Measurements from ENCODE around the gene FAAP20. TPM values are rescaled to one million over a fixed set of nuclear protein-coding genes. Genes with fewer than 3 reads are reported as not detected.
A peak's percentile ranks its signal among the peaks of the same experiment; 100 is the strongest.

FAAP20 gene
- total RNA-seq, 3 donors from 2014 or later: 23.4 to 42.6 (median 32.0) TPM

- DNase-seq (no peak), ATAC-seq (no peak)
- Histone ChIP-seq H3K4me3 (no peak overlapping the region), H3K36me3 (ENCODE audit: low read depth) (no peaks in the 10 kb centered on the region), H3K9me3 (no peaks in the 10 kb centered on the region), H3K4me1 (ENCODE audit: low read depth) (no peaks in the 10 kb centered on the region)
- TF ChIP-seq, protein P1, sequence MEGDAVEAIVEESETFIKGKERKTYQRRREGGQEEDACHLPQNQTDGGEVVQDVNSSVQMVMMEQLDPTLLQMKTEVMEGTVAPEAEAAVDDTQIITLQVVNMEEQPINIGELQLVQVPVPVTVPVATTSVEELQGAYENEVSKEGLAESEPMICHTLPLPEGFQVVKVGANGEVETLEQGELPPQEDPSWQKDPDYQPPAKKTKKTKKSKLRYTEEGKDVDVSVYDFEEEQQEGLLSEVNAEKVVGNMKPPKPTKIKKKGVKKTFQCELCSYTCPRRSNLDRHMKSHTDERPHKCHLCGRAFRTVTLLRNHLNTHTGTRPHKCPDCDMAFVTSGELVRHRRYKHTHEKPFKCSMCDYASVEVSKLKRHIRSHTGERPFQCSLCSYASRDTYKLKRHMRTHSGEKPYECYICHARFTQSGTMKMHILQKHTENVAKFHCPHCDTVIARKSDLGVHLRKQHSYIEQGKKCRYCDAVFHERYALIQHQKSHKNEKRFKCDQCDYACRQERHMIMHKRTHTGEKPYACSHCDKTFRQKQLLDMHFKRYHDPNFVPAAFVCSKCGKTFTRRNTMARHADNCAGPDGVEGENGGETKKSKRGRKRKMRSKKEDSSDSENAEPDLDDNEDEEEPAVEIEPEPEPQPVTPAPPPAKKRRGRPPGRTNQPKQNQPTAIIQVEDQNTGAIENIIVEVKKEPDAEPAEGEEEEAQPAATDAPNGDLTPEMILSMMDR (IDR thresholded peaks at IDR 0.05): no peak
- intact Hi-C loops (cut with DNase I, micrococcal nuclease): no loop called here
Observed at GRCh38 chr1:2155788-2156187, 38.8 kb downstream of the FAAP20 start.

GRCh38 chr1:2155147-2155598 lies 39.4 kb downstream of the FAAP20 start:
- intact Hi-C loops (cut with DNase I, micrococcal nuclease): no loop called here
- DNase-seq (no peak), ATAC-seq (no peak)
- H3K9me3 ChIP-seq: no peaks in the 10 kb centered on the region
- no peak overlapping the region for H3K4me3 ChIP-seq
- TF ChIP-seq, protein P1 (IDR thresholded peaks at IDR 0.05): no peak
- H3K4me1 ChIP-seq (ENCODE audit: low read depth): no peaks in the 10 kb centered on the region
- H3K36me3 ChIP-seq (ENCODE audit: low read depth): no peaks in the 10 kb centered on the region

GRCh38 chr1:2154022-2154421 lies 40.5 kb downstream of the FAAP20 start:
- no peaks in the 10 kb centered on the region for H3K4me1 ChIP-seq (ENCODE audit: low read depth)
- no peaks in the 10 kb centered on the region for H3K9me3 ChIP-seq
- intact Hi-C loops (cut with DNase I, micrococcal nuclease): no loop called here
- no peak for DNase-seq
- TF ChIP-seq, protein P1 (IDR thresholded peaks at IDR 0.05): no peak
- H3K4me3 ChIP-seq: no peak overlapping the region
- no peaks in the 10 kb centered on the region for H3K36me3 ChIP-seq (ENCODE audit: low read depth)
- no peak for ATAC-seq

DNA sequence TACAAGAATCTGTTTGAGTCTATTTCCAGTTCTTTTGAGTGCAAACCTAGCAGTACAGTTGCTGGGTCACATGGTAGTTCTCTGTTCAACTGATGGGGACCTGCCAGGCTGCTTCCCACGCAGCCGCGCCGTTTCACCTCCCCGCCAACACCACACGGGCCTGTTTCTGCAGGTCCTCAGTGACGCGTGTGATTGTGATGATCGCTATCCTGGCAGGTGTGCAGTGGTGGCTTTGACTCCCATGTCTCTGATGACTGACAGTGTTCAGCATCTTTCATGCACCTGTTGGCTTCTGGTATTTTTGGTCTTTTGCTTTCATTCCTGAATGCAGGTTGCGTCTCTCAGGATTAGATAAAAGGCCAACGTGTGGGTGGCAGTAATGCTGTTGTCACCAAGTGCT lies 41.6 kb downstream of the FAAP20 start:
- no peaks in the 10 kb centered on the region for H3K4me1 ChIP-seq (ENCODE audit: low read depth)
- H3K9me3 ChIP-seq: no peaks in the 10 kb centered on the region
- ATAC-seq (no peak), DNase-seq (no peak)
- TF ChIP-seq, protein P1 (IDR thresholded peaks at IDR 0.05): no peak
- intact Hi-C loops (cut with DNase I, micrococcal nuclease): no loop called here
- no peak overlapping the region for H3K4me3 ChIP-seq
- no peaks in the 10 kb centered on the region for H3K36me3 ChIP-seq (ENCODE audit: low read depth)

DNA sequence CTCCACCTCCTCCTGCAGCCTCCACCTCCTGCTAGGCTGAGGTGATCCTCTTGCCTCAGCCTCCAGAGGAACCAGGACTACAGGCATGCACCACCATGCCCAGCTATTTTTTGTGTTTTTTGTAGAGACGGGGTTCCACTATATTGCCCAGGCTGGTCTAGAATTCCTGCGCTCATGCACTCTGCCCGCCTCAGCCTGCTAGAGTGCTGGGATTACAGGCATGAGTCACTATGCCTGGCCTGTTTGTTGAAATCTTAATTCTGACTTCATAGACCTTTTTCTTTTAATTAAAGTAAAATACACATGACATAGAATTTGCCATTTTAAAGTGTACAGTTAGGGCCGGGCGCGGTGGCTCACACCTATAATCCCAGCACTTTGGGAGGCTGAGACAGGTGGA lies 42.7 kb downstream of the FAAP20 start:
- no peaks in the 10 kb centered on the region for H3K9me3 ChIP-seq
- ATAC-seq (no peak), DNase-seq (no peak)
- H3K4me3 ChIP-seq: no peak overlapping the region
- TF ChIP-seq, protein P1 (IDR thresholded peaks at IDR 0.05): no peak
- no peaks in the 10 kb centered on the region for H3K4me1 ChIP-seq (ENCODE audit: low read depth)
- no peaks in the 10 kb centered on the region for H3K36me3 ChIP-seq (ENCODE audit: low read depth)
- intact Hi-C loops (cut with DNase I, micrococcal nuclease): no loop called here

GRCh38 chr1:2151252-2151651 lies 43.3 kb downstream of the FAAP20 start:
- intact Hi-C loops (cut with DNase I, micrococcal nuclease): no loop called here
- DNase-seq (no peak), ATAC-seq (peak; percentile 45)
- Histone ChIP-seq H3K9me3 (no peaks in the 10 kb centered on the region), H3K4me3 (no peak overlapping the region), H3K36me3 (ENCODE audit: low read depth) (no peaks in the 10 kb centered on the region), H3K4me1 (ENCODE audit: low read depth) (no peaks in the 10 kb centered on the region)
- TF ChIP-seq, protein P1 (IDR thresholded peaks at IDR 0.05): no peak

All from mucosa of descending colon (tissue), 3 donors.